ENCODE data around the gene RHBDF1. TPM values are rescaled to one million over a fixed set of nuclear protein-coding genes. Genes with fewer than 3 reads are reported as not detected.

Gene RHBDF1
- total and polyA plus RNA-seq, 10 of the 15 experiments (the other 5 are each of a cell fraction or from before 2014, with no cell fraction given): 0.04 to 0.85 (median 0.36) TPM; not detected in 3

DNA sequence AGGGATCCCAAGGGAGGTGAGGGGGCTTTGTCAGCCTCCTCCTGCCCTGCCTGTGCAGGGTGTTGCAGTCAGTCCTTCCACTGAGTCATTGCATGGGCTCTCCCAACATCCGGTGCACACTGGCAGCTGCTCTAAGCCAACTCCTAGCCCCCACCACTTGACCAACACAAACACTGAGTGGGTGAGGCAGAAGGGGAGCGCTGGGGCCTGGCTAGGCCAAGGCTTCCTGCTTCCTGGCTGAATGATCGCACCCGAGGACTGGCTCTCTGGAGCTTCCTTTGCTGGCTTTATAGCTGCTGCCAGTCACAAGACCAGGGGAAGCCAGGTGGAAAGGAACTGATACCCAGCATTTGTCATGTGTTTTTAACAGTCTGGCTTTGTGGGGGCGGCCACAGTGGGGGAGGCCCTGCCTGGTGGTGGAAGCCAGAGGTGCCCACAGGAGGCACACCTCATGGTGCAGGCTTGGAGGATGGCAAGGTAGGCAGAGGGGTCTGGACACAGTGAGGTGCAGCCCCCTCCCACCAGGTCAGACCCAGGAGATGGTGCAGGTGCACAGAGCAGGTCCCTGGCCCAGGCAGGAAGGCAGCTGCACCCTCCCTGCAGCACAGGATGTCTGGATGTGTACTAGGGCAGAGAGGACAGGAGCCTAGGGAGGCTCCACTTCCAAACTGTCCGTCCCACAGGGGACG is 12.4 kb upstream of the RHBDF1 start (continued):
- TF ChIP-seq POLR2A (IDR thresholded peaks at IDR 0.05; ENCODE audit: low read depth, low read length): peak; percentile 65
- peak; percentile 64; the same call in 1 of the 2 replicates for TF ChIP-seq JUND (IDR thresholded peaks at IDR 0.05; ENCODE audit: low read depth, low read length)
- no peak for TF ChIP-seq ZBED1 (IDR thresholded peaks at IDR 0.05; ENCODE audit: borderline replicate concordance)
- no peak for TF ChIP-seq IRF4 (IDR thresholded peaks at IDR 0.05; ENCODE audit: low read depth, low read length)
- no peak for TF ChIP-seq TCF7 (IDR thresholded peaks at IDR 0.05; ENCODE audit: borderline replicate concordance)
- no peak for TF ChIP-seq ZNF24 (IDR thresholded peaks at IDR 0.05)
- TF ChIP-seq, protein P1, sequence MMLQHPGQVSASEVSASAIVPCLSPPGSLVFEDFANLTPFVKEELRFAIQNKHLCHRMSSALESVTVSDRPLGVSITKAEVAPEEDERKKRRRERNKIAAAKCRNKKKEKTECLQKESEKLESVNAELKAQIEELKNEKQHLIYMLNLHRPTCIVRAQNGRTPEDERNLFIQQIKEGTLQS (IDR thresholded peaks at IDR 0.05; ENCODE audit: borderline replicate concordance, extremely low read depth, low read depth, low read length): no peak
- TF ChIP-seq SREBF1 (IDR thresholded peaks at IDR 0.05; ENCODE audit: low read length): no peak
- no peak for TF ChIP-seq ZNF274 (IDR thresholded peaks at IDR 0.05; ENCODE audit: insufficient read depth, insufficient read length)
- TF ChIP-seq KDM1A (IDR thresholded peaks at IDR 0.05; ENCODE audit: borderline replicate concordance): no peak
- no peak; the same call in 1 of the 2 replicates for TF ChIP-seq LARP7 (IDR thresholded peaks at IDR 0.05)
- no peak for TF ChIP-seq CHD4 (IDR thresholded peaks at IDR 0.05)
- TF ChIP-seq ESRRA (IDR thresholded peaks at IDR 0.05; ENCODE audit: low read length): no peak
- TF ChIP-seq YBX1 (IDR thresholded peaks at IDR 0.05): no peak
- no peak for TF ChIP-seq YY1 (IDR thresholded peaks at IDR 0.05; ENCODE audit: low read depth, low read length)
- TF ChIP-seq TCF12 (IDR thresholded peaks at IDR 0.05; ENCODE audit: low read depth, low read length): peak; percentile 62
- TF ChIP-seq SPI1 (IDR thresholded peaks at IDR 0.05; ENCODE audit: borderline replicate concordance, insufficient read depth, low read depth, low read length): peak; percentile 90
- TF ChIP-seq BMI1 (IDR thresholded peaks at IDR 0.05; ENCODE audit: borderline replicate concordance): peak; percentile 26; the same call in 1 of the 2 replicates
- TF ChIP-seq MTA3 (IDR thresholded peaks at IDR 0.05; ENCODE audit: borderline replicate concordance, low read length): no peak; the same call in 1 of the 2 replicates
- TF ChIP-seq BACH1 (IDR thresholded peaks at IDR 0.05; ENCODE audit: borderline replicate concordance): no peak
- TF ChIP-seq, protein P2, sequence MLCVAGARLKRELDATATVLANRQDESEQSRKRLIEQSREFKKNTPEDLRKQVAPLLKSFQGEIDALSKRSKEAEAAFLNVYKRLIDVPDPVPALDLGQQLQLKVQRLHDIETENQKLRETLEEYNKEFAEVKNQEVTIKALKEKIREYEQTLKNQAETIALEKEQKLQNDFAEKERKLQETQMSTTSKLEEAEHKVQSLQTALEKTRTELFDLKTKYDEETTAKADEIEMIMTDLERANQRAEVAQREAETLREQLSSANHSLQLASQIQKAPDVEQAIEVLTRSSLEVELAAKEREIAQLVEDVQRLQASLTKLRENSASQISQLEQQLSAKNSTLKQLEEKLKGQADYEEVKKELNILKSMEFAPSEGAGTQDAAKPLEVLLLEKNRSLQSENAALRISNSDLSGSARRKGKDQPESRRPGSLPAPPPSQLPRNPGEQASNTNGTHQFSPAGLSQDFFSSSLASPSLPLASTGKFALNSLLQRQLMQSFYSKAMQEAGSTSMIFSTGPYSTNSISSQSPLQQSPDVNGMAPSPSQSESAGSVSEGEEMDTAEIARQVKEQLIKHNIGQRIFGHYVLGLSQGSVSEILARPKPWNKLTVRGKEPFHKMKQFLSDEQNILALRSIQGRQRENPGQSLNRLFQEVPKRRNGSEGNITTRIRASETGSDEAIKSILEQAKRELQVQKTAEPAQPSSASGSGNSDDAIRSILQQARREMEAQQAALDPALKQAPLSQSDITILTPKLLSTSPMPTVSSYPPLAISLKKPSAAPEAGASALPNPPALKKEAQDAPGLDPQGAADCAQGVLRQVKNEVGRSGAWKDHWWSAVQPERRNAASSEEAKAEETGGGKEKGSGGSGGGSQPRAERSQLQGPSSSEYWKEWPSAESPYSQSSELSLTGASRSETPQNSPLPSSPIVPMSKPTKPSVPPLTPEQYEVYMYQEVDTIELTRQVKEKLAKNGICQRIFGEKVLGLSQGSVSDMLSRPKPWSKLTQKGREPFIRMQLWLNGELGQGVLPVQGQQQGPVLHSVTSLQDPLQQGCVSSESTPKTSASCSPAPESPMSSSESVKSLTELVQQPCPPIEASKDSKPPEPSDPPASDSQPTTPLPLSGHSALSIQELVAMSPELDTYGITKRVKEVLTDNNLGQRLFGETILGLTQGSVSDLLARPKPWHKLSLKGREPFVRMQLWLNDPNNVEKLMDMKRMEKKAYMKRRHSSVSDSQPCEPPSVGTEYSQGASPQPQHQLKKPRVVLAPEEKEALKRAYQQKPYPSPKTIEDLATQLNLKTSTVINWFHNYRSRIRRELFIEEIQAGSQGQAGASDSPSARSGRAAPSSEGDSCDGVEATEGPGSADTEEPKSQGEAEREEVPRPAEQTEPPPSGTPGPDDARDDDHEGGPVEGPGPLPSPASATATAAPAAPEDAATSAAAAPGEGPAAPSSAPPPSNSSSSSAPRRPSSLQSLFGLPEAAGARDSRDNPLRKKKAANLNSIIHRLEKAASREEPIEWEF (IDR thresholded peaks at IDR 0.05; ENCODE audit: insufficient replicate concordance, low read depth, low read length): no peak
- TF ChIP-seq EGR1 (IDR thresholded peaks at IDR 0.05; ENCODE audit: borderline replicate concordance in 1 of 2, low read depth in 2 of 2, low read length in 2 of 2): peak in 1 of 2 experiments; percentile 79; a peak in 2 of 3 replicates
- TF ChIP-seq DPF2 (IDR thresholded peaks at IDR 0.05): peak; percentile 73; the same call in 1 of the 2 replicates
- TF ChIP-seq WRNIP1 (IDR thresholded peaks at IDR 0.05; ENCODE audit: borderline replicate concordance, low read depth, low read length): no peak
- TF ChIP-seq CREB1 (IDR thresholded peaks at IDR 0.05; ENCODE audit: low read depth): no peak
- TF ChIP-seq POU2F2 (IDR thresholded peaks at IDR 0.05; ENCODE audit: borderline replicate concordance, low read depth, low read length): 0 out of 3 replicates have a peak, but pooled peaks have one; percentile 12
- TF ChIP-seq TARDBP (IDR thresholded peaks at IDR 0.05; ENCODE audit: borderline replicate concordance): no peak
- TF ChIP-seq TCF3 (IDR thresholded peaks at IDR 0.05; ENCODE audit: borderline replicate concordance, insufficient read depth, low read depth, low read length): peak; percentile 41; the same call in 1 of the 2 replicates
- TF ChIP-seq SREBF2 (IDR thresholded peaks at IDR 0.05; ENCODE audit: low read length): no peak
- no peak for TF ChIP-seq NFYB (IDR thresholded peaks at IDR 0.05; ENCODE audit: insufficient read depth, low read depth, low read length)
